HFFc6 (cell line): ENCODE measurements around the gene P4HTM. TPM values are rescaled to one million over a fixed set of nuclear protein-coding genes. Genes with fewer than 3 reads are reported as not detected.

ENCODE experiments used
- DNase-seq: peaks from one replicate; pipeline ENCODE4 v3.0.0-alpha.2; 2018
- H3K27ac Mint-ChIP-seq: 2 replicates; pipeline ENCODE4 v1.8.0; 2020; ENCODE audit warnings: mild to moderate bottlenecking, mixed read lengths
- H3K27me3 Mint-ChIP-seq: 2 replicates; pipeline ENCODE4 v1.8.0; 2021; ENCODE audit warnings: mild to moderate bottlenecking, moderate library complexity, mixed read lengths; ENCODE audit not compliant: insufficient read depth
- H3K36me3 Mint-ChIP-seq: 2 replicates; pipeline ENCODE4 v1.8.0; 2021; ENCODE audit warnings: low read depth, mixed read lengths
- H3K4me1 Mint-ChIP-seq: 2 replicates; pipeline ENCODE4 v1.8.0; 2020; ENCODE audit warnings: low read depth, mixed read lengths
- H3K4me3 Mint-ChIP-seq: 2 replicates; pipeline ENCODE4 v1.8.0; 2020; ENCODE audit warnings: mild to moderate bottlenecking, moderate library complexity, mixed read lengths
- H3K9me3 Mint-ChIP-seq: 2 replicates; pipeline ENCODE4 v1.8.0; 2020; ENCODE audit warnings: mild to moderate bottlenecking, mixed read lengths
- microRNA-seq: library from miRNA; unstranded; fragments of <30 nt; microRNA quantifications from one replicate; pipeline ENCODE4, GENCODE V29; 2019
- total RNA-seq, 6 experiments: library from RNA; stranded (reverse); fragmentation: NEBNext Ultra II Directional; extraction: Animal tissue kit (Norgen Biotek cat#: 25700); gene quantifications; 2 replicates in 1 of 6; 3 replicates in 5 of 6; pipeline ENCODE4 v1.2.3, GENCODE V29; 2021
- TF ChIP-seq, protein P1 (sequence below): fragments of 200-600 bp; sonication (generic); IDR thresholded peaks from 2 replicates; pipeline ENCODE4 v1.5.0; 2021; ENCODE audit warnings: antibody characterized with exemption, mild to moderate bottlenecking

Gene P4HTM
- total RNA-seq, 6 experiments from 2014 or later, result 29.1 to 41.4 (median 31.6) TPM

DNA sequence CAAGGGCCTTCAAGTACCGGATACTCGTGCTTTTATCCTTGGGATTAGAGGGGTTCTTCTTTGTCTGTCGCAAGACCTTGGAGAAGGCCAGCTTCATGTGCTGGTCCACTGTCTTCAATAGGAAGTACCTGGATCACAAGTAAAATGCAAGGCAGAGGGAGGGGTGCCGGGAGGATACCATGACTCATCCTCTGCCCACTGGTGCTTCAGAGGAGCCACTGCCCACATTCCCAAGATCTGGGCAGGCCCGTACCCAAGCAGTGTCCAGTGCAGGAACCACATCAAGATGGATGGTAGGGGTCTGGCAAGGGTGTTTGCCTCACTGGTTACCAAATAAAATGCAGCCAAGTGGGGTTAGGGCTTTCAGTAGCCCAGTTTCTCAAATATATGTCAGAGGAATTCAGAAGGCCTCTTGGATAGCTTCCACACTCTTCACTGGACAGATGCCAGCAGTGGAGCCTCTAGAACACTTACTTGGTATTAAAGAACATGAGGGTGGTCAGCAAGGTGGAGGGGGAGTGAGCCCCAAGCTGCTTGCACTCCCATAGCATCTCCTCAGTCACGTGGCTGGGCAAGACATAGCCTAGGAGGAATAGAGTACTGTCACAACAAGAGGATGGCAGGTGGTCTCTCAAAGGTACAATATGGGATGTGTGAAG is 42.7 kb downstream of the P4HTM start:
- Mint-ChIP-seq H3K9me3 (peaks cover 3% of the 10 kb centered on the region; the same call in 1 of the 2 replicates), H3K27ac (peak overlapping the region; percentile 23), H3K36me3 (peaks cover 35% of the 10 kb centered on the region), H3K4me3 (no peak overlapping the region), H3K27me3 (peaks cover 11% of the 10 kb centered on the region), H3K4me1 (peaks cover 36% of the 10 kb centered on the region)
- TF ChIP-seq, protein P1, sequence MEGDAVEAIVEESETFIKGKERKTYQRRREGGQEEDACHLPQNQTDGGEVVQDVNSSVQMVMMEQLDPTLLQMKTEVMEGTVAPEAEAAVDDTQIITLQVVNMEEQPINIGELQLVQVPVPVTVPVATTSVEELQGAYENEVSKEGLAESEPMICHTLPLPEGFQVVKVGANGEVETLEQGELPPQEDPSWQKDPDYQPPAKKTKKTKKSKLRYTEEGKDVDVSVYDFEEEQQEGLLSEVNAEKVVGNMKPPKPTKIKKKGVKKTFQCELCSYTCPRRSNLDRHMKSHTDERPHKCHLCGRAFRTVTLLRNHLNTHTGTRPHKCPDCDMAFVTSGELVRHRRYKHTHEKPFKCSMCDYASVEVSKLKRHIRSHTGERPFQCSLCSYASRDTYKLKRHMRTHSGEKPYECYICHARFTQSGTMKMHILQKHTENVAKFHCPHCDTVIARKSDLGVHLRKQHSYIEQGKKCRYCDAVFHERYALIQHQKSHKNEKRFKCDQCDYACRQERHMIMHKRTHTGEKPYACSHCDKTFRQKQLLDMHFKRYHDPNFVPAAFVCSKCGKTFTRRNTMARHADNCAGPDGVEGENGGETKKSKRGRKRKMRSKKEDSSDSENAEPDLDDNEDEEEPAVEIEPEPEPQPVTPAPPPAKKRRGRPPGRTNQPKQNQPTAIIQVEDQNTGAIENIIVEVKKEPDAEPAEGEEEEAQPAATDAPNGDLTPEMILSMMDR, result no peak
- DNase-seq, result no peak

DNA sequence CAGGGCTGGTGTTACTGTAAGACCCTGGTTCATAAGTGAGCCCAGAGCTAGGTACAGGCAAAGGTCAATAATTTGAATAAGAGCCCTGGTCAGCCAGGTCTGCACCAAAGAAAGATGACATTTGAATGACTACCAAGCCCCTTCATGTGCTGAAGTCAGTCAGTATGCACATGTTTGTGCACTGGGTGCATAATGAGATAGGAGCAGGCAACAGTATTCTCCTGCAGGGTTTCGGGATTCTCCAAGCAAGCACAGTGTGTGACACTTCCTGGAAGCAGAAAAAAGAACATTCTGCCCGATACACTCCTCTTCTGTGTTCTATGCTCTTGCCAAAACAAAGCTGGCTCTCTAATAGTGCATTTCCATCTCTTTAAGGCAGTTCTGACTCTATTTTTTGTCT is 44.6 kb downstream of the P4HTM start:
- Mint-ChIP-seq H3K27me3 (peaks cover 5% of the 10 kb centered on the region), H3K4me1 (peaks cover 18% of the 10 kb centered on the region), H3K27ac (no peak overlapping the region; the same call in 1 of the 2 replicates), H3K36me3 (peaks cover 19% of the 10 kb centered on the region), H3K9me3 (no peaks in the 10 kb centered on the region), H3K4me3 (no peak overlapping the region)
- TF ChIP-seq, protein P1, result no peak
- DNase-seq, result no peak

- Mint-ChIP-seq H3K36me3 (peaks cover 19% of the 10 kb centered on the region), H3K9me3 (no peaks in the 10 kb centered on the region), H3K27me3 (peaks cover 5% of the 10 kb centered on the region), H3K4me1 (peaks cover 15% of the 10 kb centered on the region), H3K4me3 (no peak overlapping the region), H3K27ac (no peak overlapping the region)
- DNase-seq, result no peak
- TF ChIP-seq, protein P1, result no peak
Observed at GRCh38 chr3:49035281-49035680, 45.2 kb downstream of the P4HTM start.

- peaks cover 6% of the 10 kb centered on the region for H3K27me3 Mint-ChIP-seq
- no peak overlapping the region for H3K4me3 Mint-ChIP-seq
- no peaks in the 10 kb centered on the region for H3K9me3 Mint-ChIP-seq
- no peak overlapping the region for H3K27ac Mint-ChIP-seq
- DNase-seq, result no peak
- H3K4me1 Mint-ChIP-seq, result peaks cover 18% of the 10 kb centered on the region
- TF ChIP-seq, protein P1, result no peak
- peaks cover 36% of the 10 kb centered on the region for H3K36me3 Mint-ChIP-seq
Observed at GRCh38 chr3:49053543-49053942, 63.5 kb downstream of the P4HTM start.

- H3K27ac Mint-ChIP-seq, result no peak overlapping the region
- no peak for DNase-seq
- TF ChIP-seq, protein P1, result no peak
- no peaks in the 10 kb centered on the region for H3K9me3 Mint-ChIP-seq
- H3K4me3 Mint-ChIP-seq, result no peak overlapping the region
- peaks cover 18% of the 10 kb centered on the region for H3K4me1 Mint-ChIP-seq
- peaks cover 4% of the 10 kb centered on the region for H3K27me3 Mint-ChIP-seq
- peaks cover 36% of the 10 kb centered on the region for H3K36me3 Mint-ChIP-seq
Observed at GRCh38 chr3:49054344-49054862, 64.4 kb downstream of the P4HTM start.

Small RNA genes within 50 kb of the gene (microRNA-seq; reads per million reads assigned to microRNA genes)
- gene MIR191 (6,360 reads per million, percentile 91 among the genes with 10 or more reads in this experiment), gene MIR425 (5,483 reads per million, percentile 90 among the genes with 10 or more reads in this experiment)

Other genes starting within 250 kb of the P4HTM start
- gene PRKAR2A, start 142.4 kb upstream of the P4HTM start, total RNA-seq, result 10 to 100 TPM; 60.6 to 72.7 (median 68.2) TPM
- gene SLC25A20, start 91.4 kb upstream of the P4HTM start, total RNA-seq, result 10 to 100 TPM; 20.4 to 25.2 (median 22.0) TPM
- 10 to 100 TPM; 60.0 to 71.6 (median 68.3) TPM for gene ARIH2, start 71.4 kb upstream of the P4HTM start, total RNA-seq
- 100 to 1,000 TPM; 107 to 123 (median 115) TPM for gene WDR6, start 17.1 kb downstream of the P4HTM start, total RNA-seq
- 10 to 100 TPM; 25.3 to 33.9 (median 29.5) TPM for gene DALRD3, start 28.3 kb downstream of the P4HTM start, total RNA-seq
- gene NDUFAF3, start 31.9 kb downstream of the P4HTM start, total RNA-seq, result 100 to 1,000 TPM; 129 to 164 (median 153) TPM
- gene IMPDH2, start 39.2 kb downstream of the P4HTM start, total RNA-seq, result 100 to 1,000 TPM; 195 to 228 (median 202) TPM
- 100 to 1,000 TPM in 2 of 6 experiments, 10 to 100 TPM in 4; 88.7 to 106 (median 94.6) TPM for gene QRICH1, start 103.8 kb downstream of the P4HTM start, total RNA-seq
- 100 to 1,000 TPM; 183 to 263 (median 237) TPM for gene QARS1, start 114.5 kb downstream of the P4HTM start, total RNA-seq
- 10 to 100 TPM; 35.2 to 49.2 (median 42.6) TPM for gene USP19, start 130.6 kb downstream of the P4HTM start, total RNA-seq
- gene LAMB2, start 142.8 kb downstream of the P4HTM start, total RNA-seq, result 100 to 1,000 TPM; 432 to 518 (median 449) TPM
- gene CCDC71, start 176.1 kb downstream of the P4HTM start, total RNA-seq, result 10 to 100 TPM; 20.0 to 23.7 (median 21.9) TPM
- gene KLHDC8B, start 181.4 kb downstream of the P4HTM start, total RNA-seq, result 10 to 100 TPM; 16.7 to 22.0 (median 19.6) TPM